ENCODE measurements around the gene FBXO31.

GRCh38 chr16:87297918-87298631 lies 85.5 kb downstream of the FBXO31 start:
- peak; percentile 12 to 17 for TF ChIP-seq CTCF (IDR thresholded peaks at IDR 0.05)
- TF ChIP-seq POLR2AphosphoS5 (IDR thresholded peaks at IDR 0.05) = no peak
- TF ChIP-seq POLR2A (IDR thresholded peaks at IDR 0.05) = no peak
